A549 treated with Mapracorat at 1 μM for 4 hours (cell line): ENCODE data around the gene LCE1D. TPM values are rescaled to one million over a fixed set of nuclear protein-coding genes. Genes with fewer than 3 reads are reported as not detected.

Source experiments
- total RNA-seq: library from RNA; stranded (reverse); fragments of 200-300 nt; extraction: Qiagen RNA extraction; gene quantifications from 5 replicates; pipeline ENCODE4 v1.2.3, GENCODE V29; 2022

LCE1D gene
- not detected in 5 replicates for total RNA-seq

GRCh38 chr1:152796421-152796820 is at the start of gene LCE1D:
LCE1D (plus strand) TSS chr1:152796721; CDS start chr1:152797795, 1,074 bp downstream.

GRCh38 chr1:152757747-152758146 is 38.8 kb upstream of the LCE1D start, which contains the start of gene KPRP:
KPRP (plus strand) TSS chr1:152758025; CDS start chr1:152759589, 1,564 bp downstream.

GRCh38 chr1:152774875-152775274 is 21.6 kb upstream of the LCE1D start, which contains the start of gene LCE1F:
LCE1F (plus strand) TSS chr1:152775140; CDS start chr1:152776372, 1,232 bp downstream.

GRCh38 chr1:152786077-152786476 is 10.4 kb upstream of the LCE1D start, which contains the start of gene LCE1E:
LCE1E (plus strand) TSS chr1:152786257; CDS start chr1:152787300, 1,043 bp downstream.

GRCh38 chr1:152806576-152806975 is 10.1 kb downstream of the LCE1D start, which contains the start of gene LCE1C:
LCE1C (minus strand) TSS chr1:152806651; CDS start chr1:152805478, 1,173 bp downstream.

GRCh38 chr1:152811671-152812070 is 15.2 kb downstream of the LCE1D start, which contains the start of gene LCE1B:
LCE1B (plus strand) TSS chr1:152811971; CDS start chr1:152812447, 476 bp downstream.

GRCh38 chr1:152827173-152827572 is 30.7 kb downstream of the LCE1D start, which contains the start of gene LCE1A:
LCE1A (plus strand) TSS chr1:152827473; CDS start chr1:152827473, 0 bp downstream.

GRCh38 chr1:152842556-152842955 is 46.0 kb downstream of the LCE1D start, which contains the start of gene LCE6A:
LCE6A (plus strand) TSS chr1:152842856; CDS start chr1:152843521, 665 bp downstream.

Other genes starting within 250 kb of the LCE1D start
- 0.30 to 0.54 TPM in 2 of 5 replicates, not detected in the others for gene LCE3E, start 229.9 kb upstream of the LCE1D start, total RNA-seq
- 1.7 to 2.7 TPM (median 2.3 TPM) in 5 replicates for gene LCE3D, start 216.2 kb upstream of the LCE1D start, total RNA-seq
- not detected in 5 replicates for gene LCE3C, start 196.5 kb upstream of the LCE1D start, total RNA-seq
- gene LCE3B, start 182.9 kb upstream of the LCE1D start, total RNA-seq, result not detected in 5 replicates
- gene LCE3A, start 173.6 kb upstream of the LCE1D start, total RNA-seq, result not detected in 5 replicates
- gene LCE2D, start 133.3 kb upstream of the LCE1D start, total RNA-seq, result not detected in 5 replicates
- gene LCE2C, start 121.4 kb upstream of the LCE1D start, total RNA-seq, result not detected in 5 replicates
- not detected in 5 replicates for gene LCE2B, start 110.6 kb upstream of the LCE1D start, total RNA-seq
- not detected in 5 replicates for gene LCE2A, start 98.4 kb upstream of the LCE1D start, total RNA-seq
- not detected in 5 replicates for gene LCE4A, start 88.6 kb upstream of the LCE1D start, total RNA-seq
- gene KPRP, start 38.7 kb upstream of the LCE1D start, total RNA-seq, result not detected in 5 replicates
- gene LCE1F, start 21.6 kb upstream of the LCE1D start, total RNA-seq, result not detected in 5 replicates
- 0.18 TPM in 1 of 5 replicates, not detected in the others for gene LCE1E, start 10.5 kb upstream of the LCE1D start, total RNA-seq
- not detected in 5 replicates for gene LCE1C, start 9.9 kb downstream of the LCE1D start, total RNA-seq
- gene LCE1B, start 15.2 kb downstream of the LCE1D start, total RNA-seq, result not detected in 5 replicates
- not detected in 5 replicates for gene LCE1A, start 30.8 kb downstream of the LCE1D start, total RNA-seq
- gene LCE6A, start 46.1 kb downstream of the LCE1D start, total RNA-seq, result not detected in 5 replicates
- not detected in 5 replicates for gene LCE7A, start 63.3 kb downstream of the LCE1D start, total RNA-seq
- gene SMCP, start 81.6 kb downstream of the LCE1D start, total RNA-seq, result not detected in 5 replicates
- gene IVL, start 111.8 kb downstream of the LCE1D start, total RNA-seq, result 0.06 to 0.13 TPM (median 0.10 TPM) in 3 of 5 replicates, not detected in the others
- not detected in 5 replicates for gene SPRR5, start 150.5 kb downstream of the LCE1D start, total RNA-seq
- not detected in 5 replicates for gene SPRR4, start 173.9 kb downstream of the LCE1D start, total RNA-seq
- not detected in 5 replicates for gene SPRR1A, start 187.4 kb downstream of the LCE1D start, total RNA-seq
- gene SPRR3, start 205.0 kb downstream of the LCE1D start, total RNA-seq, result not detected in 5 replicates
- not detected in 5 replicates for gene SPRR1B, start 234.5 kb downstream of the LCE1D start, total RNA-seq
- not detected in 5 replicates for gene SPRR2D, start 244.4 kb downstream of the LCE1D start, total RNA-seq